ENCODE data around the gene DENND6B. TPM values are rescaled to one million over a fixed set of nuclear protein-coding genes. Genes with fewer than 3 reads are reported as not detected.

DENND6B gene
- total RNA-seq, 1 donor from 2014 or later: 7.7 TPM

- Mint-ChIP-seq H3K4me1 (ENCODE audit: low read depth) (peaks cover 5% of the 10 kb centered on the region), H3K36me3 (ENCODE audit: low read depth) (no peaks in the 10 kb centered on the region), H3K9me3 (ENCODE audit: low read depth) (no peaks in the 10 kb centered on the region), H3K4me3 (ENCODE audit: unreplicated experiment) (no peak overlapping the region), H3K27ac (ENCODE audit: unreplicated experiment) (no peak overlapping the region), H3K27me3 (ENCODE audit: low read depth) (no peaks in the 10 kb centered on the region)
- DNase-seq (ENCODE audit: low spot score): no peak
- TF ChIP-seq CTCF (IDR thresholded peaks at IDR 0.05): no peak
These were observed 6.0 kb downstream of the DENND6B start for GRCh38 chr22:50320671-50321325.

GRCh38 chr22:50320116-50320515, 6.7 kb downstream of the DENND6B start:
- Mint-ChIP-seq H3K27me3 (ENCODE audit: low read depth) (no peaks in the 10 kb centered on the region), H3K36me3 (ENCODE audit: low read depth) (no peaks in the 10 kb centered on the region), H3K27ac (ENCODE audit: unreplicated experiment) (no peak overlapping the region), H3K4me1 (ENCODE audit: low read depth) (no peaks in the 10 kb centered on the region), H3K4me3 (ENCODE audit: unreplicated experiment) (no peak overlapping the region), H3K9me3 (ENCODE audit: low read depth) (no peaks in the 10 kb centered on the region)
- no peak for DNase-seq (ENCODE audit: low spot score)
- TF ChIP-seq CTCF (IDR thresholded peaks at IDR 0.05): no peak

GRCh38 chr22:50319503-50319951, 7.3 kb downstream of the DENND6B start:
- H3K4me1 Mint-ChIP-seq (ENCODE audit: low read depth): no peaks in the 10 kb centered on the region
- no peak overlapping the region for H3K4me3 Mint-ChIP-seq (ENCODE audit: unreplicated experiment)
- H3K9me3 Mint-ChIP-seq (ENCODE audit: low read depth): no peaks in the 10 kb centered on the region
- no peak for TF ChIP-seq CTCF (IDR thresholded peaks at IDR 0.05)
- no peaks in the 10 kb centered on the region for H3K27me3 Mint-ChIP-seq (ENCODE audit: low read depth)
- no peak overlapping the region for H3K27ac Mint-ChIP-seq (ENCODE audit: unreplicated experiment)
- DNase-seq (ENCODE audit: low spot score): no peak
- no peaks in the 10 kb centered on the region for H3K36me3 Mint-ChIP-seq (ENCODE audit: low read depth)

GRCh38 chr22:50318698-50319411, 8.0 kb downstream of the DENND6B start:
- Mint-ChIP-seq H3K27me3 (ENCODE audit: low read depth) (no peaks in the 10 kb centered on the region), H3K4me1 (ENCODE audit: low read depth) (no peaks in the 10 kb centered on the region), H3K27ac (ENCODE audit: unreplicated experiment) (no peak overlapping the region), H3K4me3 (ENCODE audit: unreplicated experiment) (no peak overlapping the region), H3K9me3 (ENCODE audit: low read depth) (no peaks in the 10 kb centered on the region), H3K36me3 (ENCODE audit: low read depth) (no peaks in the 10 kb centered on the region)
- TF ChIP-seq CTCF (IDR thresholded peaks at IDR 0.05): no peak
- no peak for DNase-seq (ENCODE audit: low spot score)

GRCh38 chr22:50318356-50318697, 8.5 kb downstream of the DENND6B start:
- Mint-ChIP-seq H3K27ac (ENCODE audit: unreplicated experiment) (no peak overlapping the region), H3K4me3 (ENCODE audit: unreplicated experiment) (no peak overlapping the region), H3K9me3 (ENCODE audit: low read depth) (no peaks in the 10 kb centered on the region), H3K36me3 (ENCODE audit: low read depth) (no peaks in the 10 kb centered on the region), H3K4me1 (ENCODE audit: low read depth) (no peaks in the 10 kb centered on the region), H3K27me3 (ENCODE audit: low read depth) (no peaks in the 10 kb centered on the region)
- DNase-seq (ENCODE audit: low spot score): no peak
- TF ChIP-seq CTCF (IDR thresholded peaks at IDR 0.05): no peak

All from chondrocyte (in vitro differentiated cells).